ENCODE data around the gene LDLRAD2.
"Not testable (repeated sequence)": the region's sequence is repeated elsewhere in the genome, so short reads cannot be mapped to it uniquely, and the experiment has no call there.

Gene LDLRAD2

GRCh38 chr1:21811875-21812305, at the start of gene LDLRAD2:
LDLRAD2 (plus strand) TSS chr1:21812265; CDS start chr1:21812452, 187 bp downstream.
- no peak within 1 kb of the TSS for H3K4me3 ChIP-seq (replicated peaks in 1 of 2; ENCODE audit: low read depth in 2 of 2, low read length in 2 of 2)
- TF ChIP-seq CTCF (IDR thresholded peaks at IDR 0.05; ENCODE audit: low read depth, low read length), result no peak
- peak; percentile 26 to 79 for DNase-seq (ENCODE audit: low read depth in 2 of 2)

- DNase-seq (ENCODE audit: low read depth in 2 of 2), result no peak
- no peak for TF ChIP-seq CTCF (IDR thresholded peaks at IDR 0.05; ENCODE audit: low read depth, low read length)
- no peak overlapping the region for H3K4me3 ChIP-seq (replicated peaks in 1 of 2; ENCODE audit: low read depth in 2 of 2, low read length in 2 of 2)
Observed at GRCh38 chr1:21763236-21763635, 48.8 kb upstream of the LDLRAD2 start.

- H3K4me3 ChIP-seq (replicated peaks in 1 of 2; ENCODE audit: low read depth in 2 of 2, low read length in 2 of 2), result no peak overlapping the region
- no peak for DNase-seq (ENCODE audit: low read depth in 2 of 2)
- TF ChIP-seq CTCF (IDR thresholded peaks at IDR 0.05; ENCODE audit: low read depth, low read length), result no peak
Observed at GRCh38 chr1:21763694-21764419, 48.2 kb upstream of the LDLRAD2 start.

- no peak for TF ChIP-seq CTCF (IDR thresholded peaks at IDR 0.05; ENCODE audit: low read depth, low read length)
- DNase-seq (ENCODE audit: low read depth in 2 of 2), result peak; percentile 97
- no peak overlapping the region for H3K4me3 ChIP-seq (replicated peaks in 1 of 2; ENCODE audit: low read depth in 2 of 2, low read length in 2 of 2)
Observed at GRCh38 chr1:21764615-21765423, 47.2 kb upstream of the LDLRAD2 start.

- DNase-seq (ENCODE audit: low read depth in 2 of 2), result no peak
- no peak overlapping the region for H3K4me3 ChIP-seq (replicated peaks in 1 of 2; ENCODE audit: low read depth in 2 of 2, low read length in 2 of 2)
- TF ChIP-seq CTCF (IDR thresholded peaks at IDR 0.05; ENCODE audit: low read depth, low read length), result no peak
Observed at GRCh38 chr1:21766210-21766609, 45.9 kb upstream of the LDLRAD2 start.

- not testable (repeated sequence) for H3K4me3 ChIP-seq (replicated peaks in 1 of 2; ENCODE audit: low read depth in 2 of 2, low read length in 2 of 2)
- peak in 1 of 2 donors; percentile 10 for DNase-seq (ENCODE audit: low read depth in 2 of 2)
Observed at GRCh38 chr1:21767106-21767505, 45.0 kb upstream of the LDLRAD2 start.

GRCh38 chr1:21770201-21770600, 41.9 kb upstream of the LDLRAD2 start:
- no peak for DNase-seq (ENCODE audit: low read depth in 2 of 2)
- H3K4me3 ChIP-seq (replicated peaks in 1 of 2; ENCODE audit: low read depth in 2 of 2, low read length in 2 of 2), result no peak overlapping the region
- no peak for TF ChIP-seq CTCF (IDR thresholded peaks at IDR 0.05; ENCODE audit: low read depth, low read length)

GRCh38 chr1:21770602-21771001, 41.5 kb upstream of the LDLRAD2 start:
- not testable (repeated sequence) for H3K4me3 ChIP-seq (replicated peaks in 1 of 2; ENCODE audit: low read depth in 2 of 2, low read length in 2 of 2); DNase-seq (ENCODE audit: low read depth in 2 of 2)

GRCh38 chr1:21771672-21772071, 40.4 kb upstream of the LDLRAD2 start:
- not testable (repeated sequence) for H3K4me3 ChIP-seq (replicated peaks in 1 of 2; ENCODE audit: low read depth in 2 of 2, low read length in 2 of 2); DNase-seq (ENCODE audit: low read depth in 2 of 2)
